HepG2 (cell line): ENCODE measurements around the gene PAFAH1B1. TPM values are rescaled to one million over a fixed set of nuclear protein-coding genes. Genes with fewer than 3 reads are reported as not detected.

Experiments used
- GTF2F1 ChIP-seq: fragments of 150-350 bp; IDR thresholded peaks from 2 replicates; pipeline ENCODE4 v1.6.1; 2014; ENCODE audit warnings: low read length
- MEIS1 ChIP-seq: sonication (generic); formaldehyde crosslinking; IDR thresholded peaks from 2 replicates; pipeline ENCODE4 v1.9.0; 2021; ENCODE audit warnings: mild to moderate bottlenecking, missing genetic modification reagents, moderate library complexity, borderline replicate concordance
- MIER3 ChIP-seq: IDR thresholded peaks from 2 replicates; pipeline ENCODE4 v1.6.1; 2016; ENCODE audit warnings: missing compliant biosample characterization, borderline replicate concordance
- MYPOP ChIP-seq: sonication (generic); formaldehyde crosslinking; IDR thresholded peaks from 2 replicates; pipeline ENCODE4 v1.8.1; 2023; ENCODE audit warnings: mild to moderate bottlenecking, moderate library complexity, missing genetic modification reagents
- NAIF1 ChIP-seq: sonication (generic); formaldehyde crosslinking; IDR thresholded peaks from 2 replicates; pipeline ENCODE4 v1.5.0; 2020; ENCODE audit warnings: mild to moderate bottlenecking, missing genetic modification reagents, borderline replicate concordance
- NCOA2 ChIP-seq: sonication (generic); formaldehyde crosslinking; IDR thresholded peaks from 2 replicates; pipeline ENCODE4 v1.8.0; 2022; ENCODE audit warnings: inconsistent platforms
- PHF20 ChIP-seq: sonication (generic); formaldehyde crosslinking; IDR thresholded peaks from 2 replicates; pipeline ENCODE4 v1.5.0; 2020; ENCODE audit warnings: mild to moderate bottlenecking, missing genetic modification reagents
- PHF8 ChIP-seq: sonication (generic); formaldehyde crosslinking; IDR thresholded peaks from 2 replicates; pipeline ENCODE4 v1.5.0; 2020; ENCODE audit warnings: missing genetic modification reagents
- RBM39 ChIP-seq: fragments of 200-400 bp; formaldehyde crosslinking; IDR thresholded peaks from one replicate; pipeline ENCODE4 v1.6.1; 2018; ENCODE audit warnings: antibody characterized with exemption, mild to moderate bottlenecking, low read depth, low read length; ENCODE audit not compliant: poor library complexity, severe bottlenecking
- RXRA ChIP-seq: sonication (generic); formaldehyde crosslinking; IDR thresholded peaks from 2 replicates; pipeline ENCODE4 v1.5.1; 2020; ENCODE audit warnings: missing genetic modification reagents
- YY1 ChIP-seq: IDR thresholded peaks from 2 replicates; pipeline ENCODE4 v1.6.1; 2011; ENCODE audit warnings: low read length, low read depth, moderate library complexity, mild to moderate bottlenecking; ENCODE audit not compliant: insufficient read depth, insufficient replicate concordance
- ZBTB10 ChIP-seq: sonication (generic); formaldehyde crosslinking; IDR thresholded peaks from 2 replicates; pipeline ENCODE4 v1.4.0; 2020; ENCODE audit warnings: missing genetic modification reagents, borderline replicate concordance
- ZNF142 ChIP-seq: sonication (generic); formaldehyde crosslinking; IDR thresholded peaks from 2 replicates; pipeline ENCODE4 v1.4.0; 2020; ENCODE audit warnings: missing genetic modification reagents
- ZNF224 ChIP-seq: sonication (generic); formaldehyde crosslinking; IDR thresholded peaks from 2 replicates; pipeline ENCODE4 v1.5.0; 2020; ENCODE audit warnings: mild to moderate bottlenecking, missing genetic modification reagents
- ZNF496 ChIP-seq: sonication (generic); formaldehyde crosslinking; IDR thresholded peaks from 2 replicates; pipeline ENCODE4 v1.8.1; 2023; ENCODE audit warnings: mild to moderate bottlenecking, moderate library complexity, missing genetic modification reagents; ENCODE audit not compliant: insufficient replicate concordance
- ZNF547 ChIP-seq: sonication (generic); formaldehyde crosslinking; IDR thresholded peaks from 2 replicates; pipeline ENCODE4 v1.5.1; 2020; ENCODE audit warnings: mild to moderate bottlenecking, missing genetic modification reagents
- ZNF549 ChIP-seq: sonication (generic); formaldehyde crosslinking; IDR thresholded peaks from 2 replicates; pipeline ENCODE4 v1.5.0; 2020; ENCODE audit warnings: missing genetic modification reagents
- ZNF572 ChIP-seq: sonication (generic); formaldehyde crosslinking; IDR thresholded peaks from 2 replicates; pipeline ENCODE4 v1.5.1; 2020; ENCODE audit warnings: mild to moderate bottlenecking, missing genetic modification reagents
- ZNF616 ChIP-seq: sonication (generic); formaldehyde crosslinking; IDR thresholded peaks from 2 replicates; pipeline ENCODE4 v1.5.0; 2020; ENCODE audit warnings: low read depth, mild to moderate bottlenecking, missing genetic modification reagents
- ZNF792 ChIP-seq: IDR thresholded peaks from 2 replicates; pipeline ENCODE4 v1.6.1; 2016
- polyA plus RNA-seq, 8 experiments: library from polyadenylated mRNA; depleted of rRNA in 3 of 8; stranded (reverse) in 7 of 8; unstranded in 1 of 8; fragments of >200 nt; fragmentation: Illumina TruSeq in 4 of 8; extraction: Trizol in 4 of 8; gene quantifications; 2 replicates each; pipeline versions ENCODE4 v1.2.1 to v1.2.3, GENCODE V29; 2011 to 2016; ENCODE audit warnings: low read depth in 4 of 8, missing spikeins in 1 of 8, mixed read lengths in 1 of 8; ENCODE audit not compliant: insufficient read depth in 1 of 8
- total RNA-seq, 5 experiments: library from RNA; depleted of rRNA; stranded (reverse); fragments of >200 nt; fragmentation: Illumina TruSeq; extraction: Trizol; gene quantifications; 2 replicates each; pipeline ENCODE4 v1.2.3, GENCODE V29; 2016; ENCODE audit warnings: low read depth in 1 of 5

The PAFAH1B1 gene
- total and polyA plus RNA-seq, 2 of the 13 experiments (the other 11 are each of a cell fraction or from before 2014, with no cell fraction given) = 46.0 to 64.9 TPM

GRCh38 chr17:2592971-2593820 lies at the start of gene PAFAH1B1 (continued):
- TF ChIP-seq RXRA (CRISPR knock-in tag) (peak; percentile 57; the same call in 1 of the 2 replicates), ZNF496 (CRISPR knock-in tag) (no peak), ZNF547 (CRISPR knock-in tag) (peak; percentile 76; the same call in 1 of the 2 replicates), MIER3 (CRISPR knock-in tag) (no peak), PHF8 (peak; percentile 82), ZNF224 (0 out of 2 replicates have a peak, but pooled peaks have one; percentile 54), GTF2F1 (no peak), ZBTB10 (CRISPR knock-in tag) (no peak), PHF20 (peak; percentile 38), YY1 (peak; percentile 26), ZNF616 (no peak), NCOA2 (CRISPR knock-in tag) (no peak), ZNF549 (CRISPR knock-in tag) (no peak), RBM39 (peak; percentile 54), NAIF1 (CRISPR knock-in tag) (peak; percentile 27; the same call in 1 of the 2 replicates), MEIS1 (no peak), ZNF792 (0 out of 2 replicates have a peak, but pooled peaks have one; percentile 50), ZNF572 (no peak), ZNF142 (CRISPR knock-in tag) (peak; percentile 91), MYPOP (CRISPR knock-in tag) (peak; percentile 89)
